ENCODE data around the gene TTC19. TPM values are rescaled to one million over a fixed set of nuclear protein-coding genes. Genes with fewer than 3 reads are reported as not detected.

TTC19 gene
- 10 to 100 TPM; 13.7 to 18.4 (median 17.2) TPM for polyA plus RNA-seq

- 0 to 1% (median 0%) methylated on average over 78 to 91 of the region's 91 CpGs for WGBS, 3 donors
- H3K27ac ChIP-seq (ENCODE audit: low read depth, low read length): peak within 1 kb of the TSS; percentile 73
These were observed at the start of gene TTC19, which contains the start of gene ZSWIM7 for GRCh38 chr17:15999141-15999973. Gene TTC19 (plus strand): TSS chr17:15999824. CDS start chr17:15999849, 25 bp downstream. Gene ZSWIM7 (minus strand): TSS chr17:15999704. CDS start chr17:15999594, 110 bp downstream.

GRCh38 chr17:15951368-15952047 lies 48.1 kb upstream of the TTC19 start:
- H3K27ac ChIP-seq (ENCODE audit: low read depth, low read length): no peak overlapping the region
- WGBS, 3 donors: 94 to 98% (median 95%) methylated on average over 6 of the region's 6 CpGs

GRCh38 chr17:15952048-15952532 lies 47.5 kb upstream of the TTC19 start:
- no peak overlapping the region for H3K27ac ChIP-seq (ENCODE audit: low read depth, low read length)
- WGBS, 3 donors: 64 to 88% (median 83%) methylated on average over 7 of the region's 7 CpGs

- no peak overlapping the region for H3K27ac ChIP-seq (ENCODE audit: low read depth, low read length)
- 77 to 81% (median 78%) methylated on average over 22 of the region's 22 CpGs for WGBS, 3 donors
These were observed 46.5 kb upstream of the TTC19 start for GRCh38 chr17:15952916-15953790.

GRCh38 chr17:15954222-15954621 lies 45.4 kb upstream of the TTC19 start:
- 53 to 69% (median 54%) methylated on average over 5 of the region's 5 CpGs for WGBS, 3 donors
- no peak overlapping the region for H3K27ac ChIP-seq (ENCODE audit: low read depth, low read length)

- 79 to 85% (median 80%) methylated on average over 14 of the region's 14 CpGs for WGBS, 3 donors
- no peak overlapping the region for H3K27ac ChIP-seq (ENCODE audit: low read depth, low read length)
These were observed 43.7 kb upstream of the TTC19 start for GRCh38 chr17:15955793-15956541.

- no peak overlapping the region for H3K27ac ChIP-seq (ENCODE audit: low read depth, low read length)
- WGBS, 3 donors: 88 to 92% (median 91%) methylated on average over 6 of the region's 6 CpGs
These were observed 42.4 kb upstream of the TTC19 start for GRCh38 chr17:15957206-15957605.

GRCh38 chr17:15957608-15958307 lies 41.9 kb upstream of the TTC19 start:
- WGBS, 3 donors: 85 to 95% (median 90%) methylated on average over 17 to 19 of the region's 19 CpGs
- no peak overlapping the region for H3K27ac ChIP-seq (ENCODE audit: low read depth, low read length)

- H3K27ac ChIP-seq (ENCODE audit: low read depth, low read length): no peak overlapping the region
- 66 to 97% (median 68%) methylated on average over 4 of the region's 4 CpGs for WGBS, 3 donors
These were observed 41.2 kb upstream of the TTC19 start for GRCh38 chr17:15958484-15958854.

GRCh38 chr17:15963670-15964110 lies 35.9 kb upstream of the TTC19 start:
- H3K27ac ChIP-seq (ENCODE audit: low read depth, low read length): no peak overlapping the region
- 82 to 87% (median 83%) methylated on average over 4 of the region's 4 CpGs for WGBS, 3 donors

GRCh38 chr17:15965528-15965927 lies 34.1 kb upstream of the TTC19 start:
- no peak overlapping the region for H3K27ac ChIP-seq (ENCODE audit: low read depth, low read length)
- WGBS, 3 donors: 55 to 79% (median 63%) methylated on average over 6 of the region's 6 CpGs

GRCh38 chr17:15966183-15966878 lies 33.3 kb upstream of the TTC19 start:
- WGBS, 3 donors: 28 to 48% (median 48%) methylated on average over 13 of the region's 13 CpGs
- H3K27ac ChIP-seq (ENCODE audit: low read depth, low read length): no peak overlapping the region

- whole genome bisulfite sequencing, 3 donors: 42 to 66% (median 60%) methylated on average over 11 of the region's 11 CpGs
- no peak overlapping the region for H3K27ac ChIP-seq (ENCODE audit: low read depth, low read length)
These were observed 32.8 kb upstream of the TTC19 start for GRCh38 chr17:15966879-15967248.

GRCh38 chr17:15967706-15968399 lies 31.8 kb upstream of the TTC19 start:
- H3K27ac ChIP-seq (ENCODE audit: low read depth, low read length): no peak overlapping the region
- 89 to 94% (median 91%) methylated on average over 11 of the region's 11 CpGs for WGBS, 3 donors

- 93 to 94% (median 94%) methylated on average over 8 of the region's 8 CpGs for WGBS, 3 donors
- no peak overlapping the region for H3K27ac ChIP-seq (ENCODE audit: low read depth, low read length)
These were observed 30.2 kb upstream of the TTC19 start for GRCh38 chr17:15969463-15969862.

GRCh38 chr17:15970500-15970899 lies 29.1 kb upstream of the TTC19 start:
- H3K27ac ChIP-seq (ENCODE audit: low read depth, low read length): no peak overlapping the region
- 71 to 98% (median 97%) methylated on average over 2 of the region's 2 CpGs for WGBS, 3 donors
